EH (cell line): ENCODE measurements around the gene TP53BP1.
A peak's percentile ranks its signal among the peaks of the same experiment; 100 is the strongest.

Source experiments
- DNase-seq: peaks from one replicate; pipeline ENCODE4 v3.0.0-alpha.2; 2015; ENCODE audit warnings: low read depth

TP53BP1 gene

DNA sequence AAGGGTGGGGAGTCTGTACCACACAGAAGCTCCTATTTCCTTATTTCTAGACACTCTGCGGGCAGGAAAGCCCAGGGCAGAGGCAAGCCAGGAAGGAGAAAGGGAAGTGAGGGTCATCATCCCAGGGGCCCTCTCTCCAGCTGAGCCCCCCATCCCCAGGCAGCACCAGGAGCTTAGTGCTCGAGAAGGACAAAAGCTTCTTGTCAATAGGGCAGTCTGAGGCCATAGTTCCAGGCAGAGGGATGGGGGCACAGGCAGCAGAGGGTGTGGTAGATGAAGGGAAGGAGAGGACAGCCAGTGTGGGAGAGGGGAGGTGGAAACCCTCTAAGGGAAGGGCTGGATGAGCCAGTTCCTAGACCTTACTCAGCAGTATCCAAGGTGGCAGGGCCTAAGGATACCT is 27.2 kb upstream of the TP53BP1 start:
- DNase-seq = no peak

DNA sequence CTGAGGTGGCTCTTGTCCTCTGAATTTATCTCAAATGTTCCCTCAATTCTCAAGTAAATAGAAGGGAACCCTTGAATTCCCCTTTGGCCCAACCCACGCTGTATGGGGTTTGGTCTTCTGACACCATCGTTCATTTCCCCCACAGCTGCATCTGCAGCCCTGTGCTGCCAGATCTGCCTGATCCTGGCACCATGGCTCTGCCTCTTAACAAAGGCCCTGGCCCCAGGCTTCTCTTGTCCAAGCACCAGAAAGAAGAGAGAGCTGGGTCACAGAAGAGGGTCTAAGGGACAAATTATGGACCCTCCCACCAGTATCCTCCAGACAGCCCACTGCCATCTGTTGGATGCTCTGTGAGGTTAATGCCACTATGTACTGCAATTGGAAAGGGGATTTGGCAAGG is 26.2 kb upstream of the TP53BP1 start:
- no peak for DNase-seq

- DNase-seq = peak; percentile 61
These were observed 25.3 kb upstream of the TP53BP1 start for GRCh38 chr15:43518197-43518761.

GRCh38 chr15:43517354-43518196 is 24.6 kb upstream of the TP53BP1 start, which contains the start of gene MAP1A:
TSS of gene MAP1A (plus strand) at chr15:43517608. CDS start at chr15:43521474, 3,866 bp downstream.
- peak; percentile 82 for DNase-seq

DNA sequence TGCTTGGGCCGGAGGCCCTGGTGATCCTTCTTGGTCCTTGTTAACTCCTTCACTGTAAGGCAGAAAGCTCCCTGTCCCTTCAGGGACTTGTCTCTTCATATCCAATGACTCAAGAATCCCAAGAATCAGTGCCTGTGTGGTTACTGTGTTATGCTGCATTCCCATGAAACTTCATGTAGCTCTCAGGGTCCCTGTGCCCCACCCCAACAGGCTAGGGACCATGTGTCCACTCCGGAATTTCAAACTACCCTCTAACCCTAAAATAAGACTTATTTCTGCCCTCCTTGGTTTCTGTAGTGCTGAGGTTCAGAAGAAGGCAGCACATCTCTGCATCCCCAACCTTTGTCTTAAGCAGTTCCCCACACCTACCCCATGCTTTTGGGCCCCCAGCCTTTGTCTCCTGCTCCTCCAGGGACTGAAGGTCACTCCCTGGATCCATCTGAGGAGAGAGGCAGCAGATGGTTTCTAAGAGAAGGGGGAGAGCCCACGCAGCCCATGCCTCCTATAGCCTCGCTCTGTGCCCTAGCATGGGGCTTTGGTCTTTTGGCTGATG is 23.9 kb upstream of the TP53BP1 start:
- peak; percentile 85 for DNase-seq

DNA sequence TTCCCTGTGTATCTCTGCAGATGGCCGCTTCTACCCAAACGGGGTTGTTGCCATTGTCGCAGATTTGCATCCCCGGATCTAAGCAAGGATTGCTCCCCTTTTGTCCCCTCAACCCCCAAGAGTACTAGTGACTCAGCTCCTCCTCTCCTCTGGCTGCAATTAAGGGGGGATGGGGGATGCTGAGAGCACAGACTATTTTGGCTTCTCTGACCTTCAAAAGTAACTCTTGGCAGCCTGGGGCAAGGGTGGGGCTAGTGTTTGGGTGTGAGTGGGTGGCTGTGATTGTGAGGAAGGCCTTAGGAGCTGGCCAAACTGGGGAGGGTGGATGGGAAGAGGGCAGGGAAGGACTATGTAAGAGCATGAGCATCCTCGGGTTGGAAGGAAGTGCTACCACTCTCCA is 23.2 kb upstream of the TP53BP1 start:
- peak; percentile 79 for DNase-seq

DNA sequence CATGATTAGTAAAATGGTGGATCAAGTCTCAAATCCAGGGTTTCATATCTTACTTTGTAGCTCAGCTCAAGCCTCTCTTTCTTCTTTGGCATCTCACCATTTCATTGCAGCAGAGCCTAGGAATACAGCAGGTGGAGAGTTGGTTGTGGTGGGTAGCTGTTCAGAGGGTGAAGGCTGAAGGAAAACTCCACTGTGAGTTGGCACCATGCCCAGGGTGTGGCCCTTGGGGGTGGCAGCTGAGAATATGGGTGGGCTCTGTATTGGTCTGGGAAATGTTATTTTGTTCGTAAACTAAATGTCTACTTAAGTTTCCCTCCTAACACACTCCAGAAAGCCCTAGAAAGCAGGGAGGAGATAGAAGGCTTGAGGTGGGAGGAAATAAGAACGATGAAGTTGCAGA is 22.8 kb upstream of the TP53BP1 start:
- DNase-seq = no peak

- DNase-seq = peak; percentile 61
These were observed 21.5 kb upstream of the TP53BP1 start for GRCh38 chr15:43514241-43515057.

- peak; percentile 44 for DNase-seq
These were observed 20.6 kb upstream of the TP53BP1 start for GRCh38 chr15:43513550-43513949.

- DNase-seq = peak; percentile 24
These were observed 18.3 kb upstream of the TP53BP1 start for GRCh38 chr15:43511012-43511885.

GRCh38 chr15:43510200-43511011 is 17.4 kb upstream of the TP53BP1 start:
- peak; percentile 99 for DNase-seq

DNA sequence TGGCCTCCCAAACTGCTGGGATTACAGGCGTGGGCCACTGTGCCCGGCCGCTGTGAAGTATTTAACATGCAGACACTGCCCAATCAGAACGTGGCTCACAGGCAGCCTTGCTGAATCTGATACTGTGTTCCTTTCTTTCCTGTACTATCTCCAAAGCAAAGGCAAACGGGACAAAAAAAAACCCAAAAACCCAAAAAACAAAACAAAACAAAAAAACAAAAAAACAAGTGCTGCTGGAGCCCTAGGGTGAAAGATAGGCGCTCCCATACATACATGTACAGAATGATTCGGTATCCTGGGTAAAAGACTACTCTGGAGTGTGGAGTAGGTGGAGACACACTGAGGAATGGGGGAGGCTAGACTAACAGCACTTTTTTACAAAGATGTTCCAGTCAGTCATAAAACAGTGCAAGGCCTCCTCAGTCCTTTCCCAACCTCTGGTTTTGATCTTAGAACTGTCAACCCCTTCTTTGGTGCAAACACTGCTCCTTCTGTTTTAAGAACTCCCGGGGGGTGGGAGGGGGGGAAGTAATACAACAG is 16.8 kb upstream of the TP53BP1 start:
- peak; percentile 53 for DNase-seq

GRCh38 chr15:43508991-43509659 is 16.2 kb upstream of the TP53BP1 start:
- DNase-seq = peak; percentile 31

DNA sequence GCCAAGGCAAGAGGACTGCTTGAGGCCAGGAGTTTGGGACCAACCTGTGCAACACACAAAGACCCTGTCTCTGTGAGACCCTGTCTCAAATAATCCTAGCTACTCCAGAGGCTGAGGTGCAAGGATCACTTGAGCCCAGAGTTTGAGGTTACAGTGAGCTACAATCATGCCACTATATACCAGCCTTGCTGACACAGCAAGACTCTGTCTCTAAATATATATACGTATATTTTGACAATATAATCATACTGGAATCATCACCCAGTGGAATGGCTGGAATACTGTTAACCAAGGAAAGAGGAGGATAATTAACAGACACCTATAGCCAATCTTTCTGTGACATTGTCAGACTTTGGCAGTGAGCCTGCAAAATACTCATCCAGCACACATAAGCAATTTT is 15.5 kb upstream of the TP53BP1 start:
- DNase-seq = no peak

GRCh38 chr15:43505738-43506137 is 12.8 kb upstream of the TP53BP1 start:
- DNase-seq = peak; percentile 66

- no peak for DNase-seq
These were observed 6.7 kb upstream of the TP53BP1 start for GRCh38 chr15:43499635-43500034.

DNA sequence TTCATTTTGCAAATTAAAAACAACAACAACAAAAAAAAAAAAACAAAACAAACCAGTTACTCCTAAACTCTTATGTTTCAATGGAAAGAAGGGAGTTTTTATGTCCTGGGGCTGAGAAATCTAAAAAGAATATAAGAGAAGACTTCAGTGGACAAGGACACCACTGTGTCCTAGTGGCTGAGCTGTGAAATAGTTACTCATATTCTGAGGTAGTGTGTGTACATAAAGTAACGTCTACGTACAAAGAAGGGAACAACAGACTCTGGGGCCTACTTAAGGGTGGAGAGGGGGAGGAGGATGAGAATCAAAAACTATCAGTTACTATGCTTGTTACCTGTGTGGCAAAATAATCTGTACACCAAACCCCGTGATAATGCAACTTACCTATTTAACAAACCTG is 6.0 kb upstream of the TP53BP1 start:
- no peak for DNase-seq

GRCh38 chr15:43493703-43494472 is 932 bp upstream of the TP53BP1 start:
- DNase-seq = no peak

GRCh38 chr15:43492266-43492665 is 690 bp downstream of the TP53BP1 start:
- no peak for DNase-seq
